D721Med (cell line): ENCODE results near the gene VEGFA.

Experiments
- DNase-seq: peaks from one replicate; pipeline ENCODE4 v3.0.0; 2011; ENCODE audit warnings: low spot score; ENCODE audit not compliant: insufficient read length
- FAIRE-seq: peaks from 2 replicates; lab custom pipeline; 2011; peaks lifted over from hg19 to GRCh38; lab: Jason Lieb, UNC
- CTCF ChIP-seq: IDR thresholded peaks from 2 replicates; pipeline ENCODE4 v1.5.1; 2012; ENCODE audit warnings: mild to moderate bottlenecking, control low read depth; ENCODE audit not compliant: insufficient read depth; ENCODE audit errors: missing control alignments

Gene VEGFA

GRCh38 chr6:43803783-43804549, 34.0 kb downstream of the VEGFA start:
- DNase-seq (no peak), FAIRE-seq (no peak)
- no peak for TF ChIP-seq CTCF

GRCh38 chr6:43804550-43805223, 34.7 kb downstream of the VEGFA start:
- FAIRE-seq, result no peak
- TF ChIP-seq CTCF, result no peak
- DNase-seq, result no peak

- TF ChIP-seq CTCF, result no peak
- no peak for FAIRE-seq
Measured at GRCh38 chr6:43805699-43806042, 35.7 kb downstream of the VEGFA start.

GRCh38 chr6:43806043-43806757, 36.2 kb downstream of the VEGFA start:
- FAIRE-seq (no peak), DNase-seq (no peak)
- no peak for TF ChIP-seq CTCF

More at GRCh38 chr6:43805699-43806042, 35.7 kb downstream of the VEGFA start:
- no peak for DNase-seq

- DNase-seq (no peak), FAIRE-seq (no peak)
- no peak for TF ChIP-seq CTCF
Measured at GRCh38 chr6:43806758-43807227, 36.8 kb downstream of the VEGFA start.

- no peak for DNase-seq
- no peak for TF ChIP-seq CTCF
- FAIRE-seq, result no peak
Measured at GRCh38 chr6:43807228-43808061, 37.4 kb downstream of the VEGFA start.
